IMR-90 (cell line): ENCODE data around the gene SEMA5A. TPM values are rescaled to one million over a fixed set of nuclear protein-coding genes. Genes with fewer than 3 reads are reported as not detected.

ENCODE experiments used
- ATAC-seq: fragments of 200-7000 bp; cut with Tn5 transposase; 2 replicates; pipeline ENCODE4 v1.9.1; 2020; ENCODE audit warnings: low read depth, mild to moderate bottlenecking, moderate library complexity
- BruUV-seq: library from RNA; stranded (reverse); fragments of 400-500 nt; replicated peaks from 2 replicates; lab custom pipeline; 2021; lab: Mats Ljungman, UMichigan
- CTCF ChIA-PET: fragments of 300-600 bp; formaldehyde crosslinking; extraction: SDS; loops from one replicate; lab custom pipeline; 2021; ENCODE audit warnings: antibody characterized with exemption; lab: Yijun Ruan, JAX
- POLR2A ChIA-PET: fragments of 300-600 bp; sonication (Branson Sonifier 250); formaldehyde crosslinking; loops from one replicate; lab custom pipeline; 2022; ENCODE audit warnings: antibody characterized with exemption; ENCODE audit not compliant: unreplicated experiment; lab: Charles Lee
- DNase-seq: peaks from one replicate; pipeline ENCODE4 v3.0.0; 2013
- H2AFZ ChIP-seq: replicated peaks from 2 replicates; pipeline ENCODE3; 2013; ENCODE audit warnings: low read length, mild to moderate bottlenecking; ENCODE audit not compliant: poor library complexity
- H2AK5ac ChIP-seq: 2 replicates; pipeline ENCODE4 v1.6.1; 2013; ENCODE audit warnings: low read depth, low read length, inconsistent platforms
- H2AK9ac ChIP-seq: replicated peaks from 2 replicates; pipeline ENCODE3; 2013; ENCODE audit warnings: mild to moderate bottlenecking, low read depth, low read length, moderate library complexity; ENCODE audit not compliant: poor library complexity
- H2BK120ac ChIP-seq: 2 replicates; pipeline ENCODE4 v1.6.1; 2013; ENCODE audit warnings: low read depth, low read length, inconsistent platforms
- H2BK15ac ChIP-seq: 3 replicates; pipeline ENCODE4 v1.6.1; 2013; ENCODE audit warnings: low read depth, low read length, inconsistent platforms
- H2BK20ac ChIP-seq: 2 replicates; pipeline ENCODE4 v1.6.1; 2013; ENCODE audit warnings: low read depth, mild to moderate bottlenecking, inconsistent platforms, low read length, moderate library complexity
- H2BK5ac ChIP-seq: 2 replicates; pipeline ENCODE4 v1.6.1; 2013; ENCODE audit warnings: mild to moderate bottlenecking, low read depth, low read length, inconsistent platforms; ENCODE audit not compliant: poor library complexity, severe bottlenecking
- H3K14ac ChIP-seq: replicated peaks from 2 replicates; pipeline ENCODE4 v1.6.1; 2013; ENCODE audit warnings: low read depth, low read length, inconsistent platforms
- H3K18ac ChIP-seq: 2 replicates; pipeline ENCODE4 v1.6.1; 2013; ENCODE audit warnings: low read depth, low read length, control low read depth
- H3K23ac ChIP-seq: 2 replicates; pipeline ENCODE4 v1.6.1; 2013; ENCODE audit warnings: low read depth, low read length, inconsistent platforms
- H3K27ac ChIP-seq: 2 replicates; pipeline ENCODE4 v1.5.1; 2013; ENCODE audit warnings: mild to moderate bottlenecking, control low read depth, low read length; ENCODE audit not compliant: insufficient read depth
- H3K27me3 ChIP-seq: 2 replicates; pipeline ENCODE4 v1.6.1; 2013; ENCODE audit warnings: low read length; ENCODE audit not compliant: control insufficient read depth, insufficient read depth
- H3K36me3 ChIP-seq: 2 replicates; pipeline ENCODE4 v1.6.1; 2013; ENCODE audit warnings: low read length, mixed read lengths; ENCODE audit not compliant: control insufficient read depth, insufficient read depth
- H3K4ac ChIP-seq: 2 replicates; pipeline ENCODE4 v1.6.1; 2013; ENCODE audit warnings: low read depth, low read length, inconsistent platforms
- H3K4me1 ChIP-seq: 2 replicates; pipeline ENCODE4 v1.6.1; 2013; ENCODE audit warnings: low read length, mixed read lengths; ENCODE audit not compliant: control insufficient read depth, insufficient read depth
- H3K4me2 ChIP-seq: 2 replicates; pipeline ENCODE4 v1.6.1; 2013; ENCODE audit warnings: low read depth, mild to moderate bottlenecking, control low read depth, low read length, moderate library complexity
- H3K4me3 ChIP-seq: 2 replicates; pipeline ENCODE4 v1.5.1; 2013; ENCODE audit warnings: low read depth, mild to moderate bottlenecking, control low read depth, low read length, moderate library complexity; ENCODE audit not compliant: insufficient read depth
- H3K56ac ChIP-seq: 2 replicates; pipeline ENCODE4 v1.6.1; 2013; ENCODE audit warnings: low read length, inconsistent platforms; ENCODE audit not compliant: insufficient read depth; ENCODE audit errors: extremely low read depth
- H3K79me1 ChIP-seq, 2 experiments: 2 replicates each; pipeline ENCODE4 v1.6.1; 2013; ENCODE audit warnings: low read length in 2 of 2, inconsistent platforms in 1 of 2, low read depth in 1 of 2
- H3K9ac ChIP-seq: 2 replicates; pipeline ENCODE4 v1.6.1; 2013; ENCODE audit warnings: low read depth, low read length, control low read depth
- H3K9me1 ChIP-seq: 2 replicates; pipeline ENCODE4 v1.6.1; 2013; ENCODE audit warnings: low read length, inconsistent platforms; ENCODE audit not compliant: insufficient read depth
- H3K9me3 ChIP-seq: 2 replicates; pipeline ENCODE4 v1.6.1; 2013; ENCODE audit warnings: low read length; ENCODE audit not compliant: control insufficient read depth, insufficient read depth
- H4K20me1 ChIP-seq: 2 replicates; pipeline ENCODE4 v1.6.1; 2013; ENCODE audit warnings: low read length, inconsistent platforms; ENCODE audit not compliant: insufficient read depth
- H4K5ac ChIP-seq: 2 replicates; pipeline ENCODE4 v1.6.1; 2013; ENCODE audit warnings: mild to moderate bottlenecking, low read depth, low read length, control low read depth
- H4K8ac ChIP-seq, 2 experiments: 2 replicates each; pipeline ENCODE4 v1.6.1; 2013; ENCODE audit warnings: low read depth in 2 of 2, low read length in 2 of 2, control low read depth in 1 of 2, inconsistent platforms in 1 of 2
- H4K91ac ChIP-seq: 2 replicates; pipeline ENCODE4 v1.6.1; 2013; ENCODE audit warnings: low read depth, low read length, inconsistent platforms; ENCODE audit not compliant: insufficient read depth
- RAD21 ChIP-seq: IDR thresholded peaks from 2 replicates; pipeline ENCODE4 v1.6.1; 2012; ENCODE audit warnings: low read length, improper control_type of control experiment
- SMC3 ChIP-seq: fragments of 150-350 bp; IDR thresholded peaks from 2 replicates; pipeline ENCODE4 v1.6.1; 2016; ENCODE audit warnings: low read depth, mild to moderate bottlenecking, antibody characterized with exemption, low read length, moderate library complexity
- WGBS, 2 experiments: methylation state at CpG; one replicate each; pipeline versions ENCODE4 v1.1.5 to v1.1.7; 2013; ENCODE audit warnings: missing lambda C conversion rate in 2 of 2; ENCODE audit not compliant: insufficient read length in 1 of 2; ENCODE audit errors: extremely low coverage in 2 of 2; 5-methylcytosine and 5-hydroxymethylcytosine counted together
- dilution Hi-C: fragments of 300-500 bp; cut with HindIII; formaldehyde crosslinking; loops from one replicate; pipeline ENCODE4 v1.14.3; 2018; ENCODE audit warnings: low sequenced_read_pairs; ENCODE audit not compliant: unreplicated experiment
- in situ Hi-C: fragments of 300-500 bp; cut with MboI; formaldehyde crosslinking; loops from 3 replicates; pipeline ENCODE4 v1.14.3; 2019; ENCODE audit warnings: low sequenced_read_pairs, inconsistent platforms, mixed read lengths
- intact Hi-C: fragments of 100-400 bp; cut with micrococcal nuclease; formaldehyde crosslinking; loops from 2 replicates; pipeline ENCODE4 v1.10.0; 2022
- polyA plus RNA-seq, 3 experiments: library from polyadenylated mRNA; depleted of rRNA; stranded (reverse); fragments of >200 nt; gene quantifications; 2 replicates each; pipeline ENCODE4 v1.2.3, GENCODE V29; 2012; ENCODE audit warnings: low replicate concordance in 1 of 3
- total RNA-seq: library from RNA; depleted of rRNA; stranded (reverse); fragments of >200 nt; gene quantifications from 2 replicates; pipeline ENCODE4 v1.2.3, GENCODE V29; 2012

Gene SEMA5A
- total and polyA plus RNA-seq, 2 of the 4 experiments (the other 2 are of a cell fraction), result 8.2 to 9.9 TPM

DNA sequence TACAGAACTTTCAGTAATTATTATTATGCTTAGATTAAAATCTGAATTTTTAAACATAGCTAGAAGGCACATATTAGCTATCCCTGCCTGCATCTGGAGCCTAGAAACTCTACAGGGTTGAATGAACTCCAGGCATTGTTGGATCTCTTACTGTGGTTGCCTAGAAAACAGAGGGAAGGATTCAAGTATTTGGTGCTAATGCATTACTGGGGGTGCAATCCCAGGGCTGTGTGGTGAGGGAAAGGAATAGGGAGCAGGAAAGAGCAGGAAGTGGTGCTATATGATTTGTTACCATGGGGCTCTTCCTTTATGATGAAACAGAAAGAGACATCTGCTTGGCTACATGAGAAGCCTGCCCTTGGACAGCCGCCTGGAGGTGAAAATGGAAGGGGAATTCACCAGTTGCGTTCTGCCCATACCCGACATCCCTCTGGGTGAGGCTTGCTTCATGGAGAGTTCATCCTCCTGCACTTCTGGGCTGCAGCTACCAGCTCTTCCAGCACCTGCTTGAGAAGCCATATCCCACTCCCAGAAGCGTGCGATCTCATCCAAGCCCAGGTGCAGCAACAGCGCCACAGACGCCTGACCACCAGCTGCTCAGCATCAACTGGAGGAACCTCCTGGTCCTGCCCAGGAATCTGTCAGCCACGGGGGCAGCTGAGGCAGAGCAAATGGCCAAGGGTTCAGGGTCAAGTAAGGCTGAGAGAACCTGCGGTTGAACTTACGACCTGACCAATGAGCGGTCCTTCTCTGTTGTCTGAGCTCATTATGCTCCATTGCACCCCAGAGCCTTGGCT is 362.8 kb downstream of the SEMA5A start:
- POLR2A ChIA-PET, result no interaction called here
- Histone ChIP-seq H2AFZ (no peak overlapping the region), H4K8ac (no peak overlapping the region), H2AK5ac (peak overlapping the region; percentile 17; the same call in 1 of the 2 replicates), H3K27me3 (no peaks in the 10 kb centered on the region), H2BK5ac (no peak overlapping the region), H4K20me1 (no peaks in the 10 kb centered on the region), H3K9me1 (peaks cover 2% of the 10 kb centered on the region; the same call in 1 of the 2 replicates), H3K18ac (no peak overlapping the region), H3K9ac (no peak overlapping the region), H3K79me1 (peaks cover 0 to 4% of the 10 kb centered on the region in 2 experiments; a peak in 2 of 4 replicates), H3K4me1 (no peaks in the 10 kb centered on the region; the same call in none of the 2 replicates), H3K27ac (no peak overlapping the region), H4K5ac (no peak overlapping the region), H3K9me3 (no peaks in the 10 kb centered on the region), H2AK9ac (no peak overlapping the region), H3K4ac (no peak overlapping the region), H2BK120ac (no peak overlapping the region), H2BK20ac (0 out of 2 replicates have a peak overlapping the region, but pooled peaks have one; percentile 24), H3K14ac (no peak overlapping the region), H3K56ac (no peak overlapping the region), H3K4me2 (no peak overlapping the region), H3K36me3 (peaks cover 1% of the 10 kb centered on the region; the same call in 1 of the 2 replicates), H2BK15ac (no peak overlapping the region; the same call in 2 of the 3 replicates), H3K4me3 (no peak overlapping the region), H4K91ac (no peak overlapping the region), H3K23ac (no peak overlapping the region)
- CTCF ChIA-PET, result interaction anchor here (0.6 to 1.6 kb wide), 2 partner anchors 14 to 335 kb away, joined by 3 read pairs; no protein-coding TSS in a partner anchor
- intact Hi-C loops, result no loop called here
- in situ Hi-C loops, result no loop called here
- 71% methylated on average over 3 of the region's 11 CpGs; no CpG with 5 or more reads in 1 of the 2 experiments for WGBS, 2 experiments
- dilution Hi-C loops, result no loop called here
- no TSS peak for BruUV-seq
- no peak for ATAC-seq
- DNase-seq, result no peak
- no peak for TF ChIP-seq SMC3
- TF ChIP-seq RAD21, result no peak
